Urothelium cell line (cell line): ENCODE results near the gene TLE4.
"Not testable (repeated sequence)": the region's sequence is repeated elsewhere in the genome, so short reads cannot be mapped to it uniquely, and the experiment has no call there.

ENCODE experiments used
- DNase-seq: peaks from one replicate; pipeline ENCODE4 v3.0.0; 2011; ENCODE audit warnings: low spot score, mixed read lengths
- FAIRE-seq: peaks from 2 replicates; lab custom pipeline; 2011; peaks lifted over from hg19 to GRCh38; lab: Jason Lieb, UNC

TLE4 gene

GRCh38 chr9:79709743-79710674 is 138.2 kb downstream of the TLE4 start:
- DNase-seq, result no peak
- no peak for FAIRE-seq

GRCh38 chr9:79711874-79712273 is 140.1 kb downstream of the TLE4 start:
- DNase-seq, result no peak
- FAIRE-seq, result no peak

GRCh38 chr9:79719021-79719420 is 147.3 kb downstream of the TLE4 start:
- no peak for FAIRE-seq

GRCh38 chr9:79719989-79720388 is 148.2 kb downstream of the TLE4 start:
- no peak for DNase-seq
- peak; percentile 5 for FAIRE-seq

More at GRCh38 chr9:79719021-79719420, 147.3 kb downstream of the TLE4 start:
- no peak for DNase-seq

- DNase-seq (no peak), FAIRE-seq (no peak)
Measured at GRCh38 chr9:79731171-79731890, 159.6 kb downstream of the TLE4 start.

GRCh38 chr9:79735023-79735779 is 163.4 kb downstream of the TLE4 start:
- FAIRE-seq (no peak), DNase-seq (no peak)

GRCh38 chr9:79736051-79736450 is 164.3 kb downstream of the TLE4 start:
- DNase-seq (no peak), FAIRE-seq (no peak)

- DNase-seq, result no peak
- no peak for FAIRE-seq
Measured at GRCh38 chr9:79741381-79741780, 169.6 kb downstream of the TLE4 start.

GRCh38 chr9:79742110-79742721 is 170.5 kb downstream of the TLE4 start:
- DNase-seq, result no peak
- no peak for FAIRE-seq

- DNase-seq (no peak), FAIRE-seq (no peak)
Measured at GRCh38 chr9:79744521-79744920, 172.8 kb downstream of the TLE4 start.

GRCh38 chr9:79745752-79746336 is 174.1 kb downstream of the TLE4 start:
- DNase-seq (no peak), FAIRE-seq (no peak)

GRCh38 chr9:79751895-79752466 is 180.2 kb downstream of the TLE4 start:
- DNase-seq, FAIRE-seq: not testable (repeated sequence)

- FAIRE-seq (no peak), DNase-seq (no peak)
Measured at GRCh38 chr9:79756414-79756813, 184.6 kb downstream of the TLE4 start.

GRCh38 chr9:79757074-79757473 is 185.3 kb downstream of the TLE4 start:
- FAIRE-seq (no peak), DNase-seq (no peak)

- FAIRE-seq, result no peak
- no peak for DNase-seq
Measured at GRCh38 chr9:79757881-79758669, 186.3 kb downstream of the TLE4 start.

GRCh38 chr9:79759460-79759859 is 187.7 kb downstream of the TLE4 start:
- no peak for FAIRE-seq
- no peak for DNase-seq

GRCh38 chr9:79762070-79762469 is 190.3 kb downstream of the TLE4 start:
- DNase-seq, result no peak
- no peak for FAIRE-seq

- DNase-seq, result no peak
- FAIRE-seq, result no peak
Measured at GRCh38 chr9:79763671-79764285, 192.0 kb downstream of the TLE4 start.

- DNase-seq (no peak), FAIRE-seq (no peak)
Measured at GRCh38 chr9:79764374-79764773, 192.6 kb downstream of the TLE4 start.
